ENCODE measurements around the gene SPACA5.

DNA sequence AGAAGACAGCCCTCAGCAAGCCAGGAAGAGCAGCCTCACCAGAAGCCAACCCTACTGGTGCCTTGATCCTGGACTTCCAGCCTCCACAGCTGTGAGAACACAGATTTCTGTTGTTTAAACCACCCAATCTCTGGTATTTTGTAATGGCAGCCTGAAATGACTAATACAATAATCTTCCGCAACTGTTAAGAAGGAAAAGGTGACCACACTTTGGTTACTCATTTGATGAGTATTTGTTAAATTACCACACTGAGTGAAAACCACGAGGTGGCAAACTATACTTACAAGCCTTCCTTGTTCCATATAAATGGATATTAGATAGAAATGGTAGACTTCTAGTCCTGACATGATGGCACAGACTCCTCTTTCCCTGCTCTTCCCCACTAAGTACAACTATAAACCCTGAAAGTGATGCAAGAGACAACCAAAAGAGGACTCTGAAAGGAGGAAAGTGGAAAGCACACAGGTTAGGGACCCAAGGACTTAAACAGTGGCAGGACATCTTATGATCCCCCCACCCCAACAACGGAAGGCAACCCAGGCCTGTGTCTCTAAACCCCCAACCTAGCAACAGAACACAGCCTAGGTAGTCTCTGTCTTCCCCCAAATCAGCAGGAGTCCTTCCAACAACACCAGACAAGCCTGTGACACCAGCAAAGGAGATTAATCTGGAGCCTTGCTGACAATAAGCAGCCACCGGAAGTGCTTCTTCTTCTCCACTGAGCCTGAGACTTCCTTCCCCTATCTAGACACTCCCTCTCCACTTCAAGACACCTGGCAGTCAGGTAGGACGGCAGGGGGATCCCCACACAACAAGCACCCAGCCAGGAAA lies 15.3 kb upstream of the SPACA5 start:
- TF ChIP-seq, protein P1, sequence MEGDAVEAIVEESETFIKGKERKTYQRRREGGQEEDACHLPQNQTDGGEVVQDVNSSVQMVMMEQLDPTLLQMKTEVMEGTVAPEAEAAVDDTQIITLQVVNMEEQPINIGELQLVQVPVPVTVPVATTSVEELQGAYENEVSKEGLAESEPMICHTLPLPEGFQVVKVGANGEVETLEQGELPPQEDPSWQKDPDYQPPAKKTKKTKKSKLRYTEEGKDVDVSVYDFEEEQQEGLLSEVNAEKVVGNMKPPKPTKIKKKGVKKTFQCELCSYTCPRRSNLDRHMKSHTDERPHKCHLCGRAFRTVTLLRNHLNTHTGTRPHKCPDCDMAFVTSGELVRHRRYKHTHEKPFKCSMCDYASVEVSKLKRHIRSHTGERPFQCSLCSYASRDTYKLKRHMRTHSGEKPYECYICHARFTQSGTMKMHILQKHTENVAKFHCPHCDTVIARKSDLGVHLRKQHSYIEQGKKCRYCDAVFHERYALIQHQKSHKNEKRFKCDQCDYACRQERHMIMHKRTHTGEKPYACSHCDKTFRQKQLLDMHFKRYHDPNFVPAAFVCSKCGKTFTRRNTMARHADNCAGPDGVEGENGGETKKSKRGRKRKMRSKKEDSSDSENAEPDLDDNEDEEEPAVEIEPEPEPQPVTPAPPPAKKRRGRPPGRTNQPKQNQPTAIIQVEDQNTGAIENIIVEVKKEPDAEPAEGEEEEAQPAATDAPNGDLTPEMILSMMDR (IDR thresholded peaks at IDR 0.05; ENCODE audit: low read depth, low read length), result no peak
- no peak for TF ChIP-seq EZH2phosphoT487 (IDR thresholded peaks at IDR 0.05; ENCODE audit: low read depth)

All from OCI-LY3 (cell line).